Muscle of arm (tissue), 12 donors: ENCODE data around the gene CCDC85B. TPM values are rescaled to one million over a fixed set of nuclear protein-coding genes. Genes with fewer than 3 reads are reported as not detected.
A peak's percentile ranks its signal among the peaks of the same experiment; 100 is the strongest.

Source experiments
- DNase-seq: peaks from one replicate; pipeline ENCODE4 v3.0.0-alpha.2; 2013
- polyA plus RNA-seq, 12 donors: library from polyadenylated mRNA; unstranded; fragments of 120-200 nt; gene quantifications; one replicate each; pipeline ENCODE4 v1.2.1, GENCODE V29; 2013; ENCODE audit not compliant: insufficient read length in 12 of 12

Gene CCDC85B
- polyA plus RNA-seq, 12 donors = 9.0 to 38.8 (median 10.5) TPM; not detected in 1

DNA sequence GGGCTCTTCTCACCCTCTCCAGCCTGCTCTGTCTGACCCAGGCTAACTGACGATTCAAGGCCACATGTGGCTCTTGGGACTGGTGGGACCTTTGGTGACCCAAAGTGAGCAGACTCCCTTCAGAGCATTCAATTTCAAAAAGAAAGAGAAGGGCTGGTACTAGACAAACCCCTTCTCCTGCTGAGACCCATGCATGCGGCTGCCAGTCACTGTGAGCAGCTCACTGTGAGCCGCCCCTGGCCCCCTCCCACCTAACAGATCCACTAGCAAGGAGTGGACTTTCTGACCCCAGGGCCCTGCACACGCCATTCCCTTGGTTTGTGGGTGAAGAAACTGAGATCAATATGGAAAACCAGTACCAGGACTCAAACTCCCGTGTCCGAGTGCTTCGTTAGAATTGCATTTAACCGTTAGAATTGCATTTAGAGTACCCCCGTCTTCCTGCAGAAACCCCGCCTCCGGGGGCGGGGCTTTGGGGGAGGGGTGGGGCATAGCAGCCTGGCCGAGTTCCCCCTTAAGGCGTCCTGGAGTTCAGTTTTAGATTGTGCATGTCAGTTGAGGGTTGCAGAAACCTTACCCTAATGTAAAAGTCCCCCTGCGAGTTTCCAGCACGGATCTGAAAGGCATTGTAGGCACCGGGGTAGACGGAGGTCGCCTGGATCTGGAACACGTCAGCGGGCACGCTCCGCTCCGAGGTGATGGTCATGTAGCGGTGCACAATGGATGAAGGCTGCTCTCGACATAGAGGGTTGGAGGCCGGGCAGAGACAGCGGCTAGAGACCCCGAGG, 23.0 kb upstream of the CCDC85B start:
- no peak for DNase-seq

- DNase-seq = no peak
These were observed 22.3 kb upstream of the CCDC85B start for GRCh38 chr11:65868076-65868667.

DNA sequence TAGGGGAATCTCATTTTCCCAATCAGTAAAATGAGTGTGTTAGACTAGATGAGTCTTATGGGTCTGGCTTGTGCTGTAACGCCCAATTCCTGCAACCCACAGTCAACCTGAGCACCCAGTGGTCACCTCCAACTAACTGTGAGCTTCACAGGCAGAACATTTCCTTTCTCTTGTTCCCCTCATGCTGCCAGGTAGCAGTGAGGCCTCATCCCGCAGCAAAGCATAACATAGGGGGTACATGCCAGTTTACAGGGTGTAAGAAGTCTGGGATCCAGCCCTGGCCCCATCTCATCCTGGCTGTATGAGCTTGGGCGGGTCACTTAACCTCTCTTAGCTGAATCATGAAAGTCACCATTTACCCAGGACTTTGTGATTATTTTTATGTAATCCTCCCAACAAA, 21.6 kb upstream of the CCDC85B start:
- no peak for DNase-seq

DNA sequence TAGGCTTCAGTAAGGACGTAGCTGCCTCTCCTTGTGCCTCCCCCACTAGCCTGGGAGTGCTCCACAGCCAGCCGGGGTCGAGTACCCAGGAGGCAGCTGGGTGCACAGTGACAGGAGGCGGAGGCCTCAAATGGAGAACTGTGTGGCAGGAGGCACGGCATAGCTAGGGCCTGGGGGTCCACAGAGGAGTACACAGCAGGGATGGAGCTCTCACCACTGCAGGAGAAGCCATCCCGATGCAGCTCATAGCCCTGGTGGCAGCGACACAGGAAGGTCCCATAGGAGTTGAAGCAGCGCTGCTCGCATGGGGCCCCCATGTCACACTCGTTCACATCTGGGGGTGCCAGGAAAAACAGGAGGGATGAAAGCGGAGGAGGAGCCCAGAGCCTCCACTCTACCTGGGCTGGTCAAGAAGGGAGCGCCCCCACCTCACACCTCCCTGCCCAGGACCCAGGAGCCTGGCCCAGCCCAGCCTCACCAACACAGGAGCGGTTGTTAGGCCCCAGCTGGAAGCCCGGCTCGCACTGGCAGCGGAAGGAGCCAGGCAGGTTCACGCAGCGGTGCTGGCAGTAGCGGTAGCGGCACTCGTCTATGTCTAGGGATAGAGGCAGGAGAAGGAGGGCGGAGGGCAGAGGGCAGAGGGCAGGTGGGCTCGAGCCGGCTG, 20.7 kb upstream of the CCDC85B start:
- DNase-seq = no peak

DNA sequence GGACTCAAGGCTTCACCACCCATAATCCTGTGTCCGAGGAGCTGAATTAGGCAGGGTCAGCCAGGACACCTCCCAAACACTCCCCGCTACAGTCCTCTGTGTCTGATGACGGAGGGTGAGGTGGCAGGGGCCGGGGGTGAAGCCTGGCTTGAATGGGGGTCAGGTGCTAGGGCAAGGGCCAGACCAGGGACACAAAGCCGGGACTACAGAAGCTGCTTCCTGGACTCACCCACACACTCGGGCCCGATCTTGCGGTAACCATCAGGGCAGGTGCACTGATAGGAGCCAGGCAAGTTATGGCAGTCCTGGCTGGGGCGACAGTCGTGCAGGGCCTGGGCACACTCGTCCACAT, 20.2 kb upstream of the CCDC85B start:
- DNase-seq = no peak

DNA sequence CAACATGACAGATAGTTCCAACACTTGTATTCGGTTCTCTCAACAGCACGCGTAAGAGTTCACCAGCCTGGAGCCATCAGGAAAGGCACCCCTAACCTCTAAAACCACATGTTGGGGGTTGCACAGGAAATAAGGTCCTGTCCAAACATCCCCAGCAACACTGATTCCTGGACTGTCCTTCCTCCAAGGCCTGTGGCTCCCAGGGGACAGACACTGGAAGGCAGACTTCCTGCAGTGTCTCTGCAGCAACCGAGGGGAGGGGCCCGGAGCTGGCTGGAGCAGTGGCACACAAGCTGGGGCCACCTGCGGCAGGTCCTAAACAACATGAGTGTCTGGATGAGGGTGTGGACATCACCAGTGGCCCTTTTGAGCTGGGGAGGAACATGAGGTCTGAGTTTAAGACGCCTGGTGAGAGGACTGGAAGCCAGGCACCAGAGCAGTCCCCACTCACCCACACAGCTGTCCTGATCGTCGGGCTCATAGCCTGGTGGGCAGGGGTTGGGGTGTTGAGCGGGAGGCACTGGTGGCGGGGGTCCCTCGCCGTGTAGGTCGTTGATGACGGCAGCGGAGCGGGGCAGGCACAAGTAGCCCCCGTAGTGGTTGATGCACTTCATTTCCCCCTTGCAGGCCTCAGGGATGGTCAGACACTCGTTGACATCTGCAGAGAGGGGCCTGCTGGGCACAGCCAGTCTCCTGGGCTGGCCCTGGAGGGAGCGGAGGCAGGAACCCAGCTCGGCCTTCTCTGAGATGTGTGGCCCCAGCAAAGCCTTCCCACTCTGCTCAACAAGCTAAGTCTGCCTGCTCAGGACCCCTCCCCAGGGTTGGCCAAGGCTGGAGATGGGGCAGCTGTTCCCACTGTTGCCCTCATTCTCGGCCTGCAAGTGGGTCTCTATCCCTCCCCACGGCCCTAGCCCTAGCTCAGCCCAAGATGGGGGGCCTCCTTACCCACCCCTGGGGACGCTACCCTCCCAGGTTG, 19.5 kb upstream of the CCDC85B start:
- no peak for DNase-seq

DNA sequence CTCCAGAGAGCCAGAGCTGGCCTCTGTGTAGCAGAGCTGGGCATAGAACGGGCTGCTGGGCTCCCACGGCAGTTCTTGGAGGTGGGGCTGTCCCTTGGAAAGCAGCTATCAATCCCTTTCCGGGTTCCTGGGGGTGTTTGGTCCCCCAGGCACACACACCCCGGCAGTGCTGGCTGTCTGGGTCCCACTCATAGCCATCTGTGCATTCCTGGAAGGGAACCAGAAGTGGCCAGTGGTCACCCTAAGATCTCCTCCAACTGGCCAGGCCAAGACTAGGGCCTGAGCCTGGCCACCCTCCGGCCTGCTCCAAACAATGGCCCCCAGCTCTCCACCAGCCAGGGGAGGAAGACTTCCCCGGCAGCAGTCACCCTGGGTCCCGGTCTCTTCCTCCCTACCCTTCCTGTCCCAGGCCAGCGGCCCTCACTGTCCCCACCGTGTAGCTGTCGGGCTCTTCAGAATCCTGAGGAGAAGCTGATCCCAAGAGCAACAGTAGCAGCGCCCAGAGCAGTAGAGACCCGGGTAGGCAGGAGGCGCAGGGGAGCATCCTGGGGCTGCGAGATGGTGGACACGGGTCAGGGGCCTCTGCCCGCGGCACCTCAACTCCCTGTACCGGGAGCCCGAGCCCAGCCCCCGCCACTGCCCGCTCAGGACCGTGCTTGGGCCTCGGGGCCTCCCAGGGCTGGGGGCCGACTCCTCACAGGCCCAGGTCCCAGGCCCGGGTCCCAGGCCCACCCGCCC, 18.5 kb upstream of the CCDC85B start:
- DNase-seq = no peak

DNA sequence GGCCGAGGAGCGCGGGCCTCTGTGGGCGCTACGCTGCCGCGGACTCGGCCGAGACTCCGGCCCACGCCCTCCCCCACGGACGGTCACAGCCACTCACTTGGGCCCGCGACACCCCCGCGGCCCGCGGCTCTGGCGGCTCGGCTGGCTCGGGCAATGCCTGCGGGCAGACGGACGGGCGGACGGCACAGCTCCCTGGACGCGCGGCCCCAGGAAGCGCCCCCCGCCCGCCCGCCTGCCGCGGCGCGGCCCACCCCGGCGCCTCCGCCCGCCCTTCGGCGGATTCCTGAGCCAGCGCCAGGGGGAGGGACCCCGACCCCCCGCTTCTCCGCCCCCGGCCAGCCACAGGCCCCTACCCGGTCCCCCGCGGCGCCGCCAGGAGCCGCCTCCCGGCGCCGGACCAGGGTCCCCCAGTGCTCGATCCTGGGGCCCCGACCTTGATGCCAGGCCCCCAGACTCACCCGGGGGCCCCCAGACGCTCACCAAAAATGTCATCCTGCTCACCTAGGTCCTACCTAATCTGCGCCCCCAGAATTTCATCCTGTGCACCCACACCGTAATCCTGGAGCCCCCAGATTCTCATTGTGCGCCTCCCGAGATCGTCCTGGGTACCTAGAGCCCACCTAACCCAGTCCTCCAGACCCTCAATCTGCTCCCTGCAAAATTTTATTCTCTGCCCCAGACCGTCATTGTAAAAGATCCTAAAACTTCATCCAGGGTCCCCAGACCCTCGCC, 17.7 kb upstream of the CCDC85B start, which contains the start of gene EFEMP2:
Gene EFEMP2 (minus strand): TSS at position 215 of the 732 bp plus-strand sequence. CDS start 446 bp downstream, outside the sequence.
- no peak for DNase-seq

DNA sequence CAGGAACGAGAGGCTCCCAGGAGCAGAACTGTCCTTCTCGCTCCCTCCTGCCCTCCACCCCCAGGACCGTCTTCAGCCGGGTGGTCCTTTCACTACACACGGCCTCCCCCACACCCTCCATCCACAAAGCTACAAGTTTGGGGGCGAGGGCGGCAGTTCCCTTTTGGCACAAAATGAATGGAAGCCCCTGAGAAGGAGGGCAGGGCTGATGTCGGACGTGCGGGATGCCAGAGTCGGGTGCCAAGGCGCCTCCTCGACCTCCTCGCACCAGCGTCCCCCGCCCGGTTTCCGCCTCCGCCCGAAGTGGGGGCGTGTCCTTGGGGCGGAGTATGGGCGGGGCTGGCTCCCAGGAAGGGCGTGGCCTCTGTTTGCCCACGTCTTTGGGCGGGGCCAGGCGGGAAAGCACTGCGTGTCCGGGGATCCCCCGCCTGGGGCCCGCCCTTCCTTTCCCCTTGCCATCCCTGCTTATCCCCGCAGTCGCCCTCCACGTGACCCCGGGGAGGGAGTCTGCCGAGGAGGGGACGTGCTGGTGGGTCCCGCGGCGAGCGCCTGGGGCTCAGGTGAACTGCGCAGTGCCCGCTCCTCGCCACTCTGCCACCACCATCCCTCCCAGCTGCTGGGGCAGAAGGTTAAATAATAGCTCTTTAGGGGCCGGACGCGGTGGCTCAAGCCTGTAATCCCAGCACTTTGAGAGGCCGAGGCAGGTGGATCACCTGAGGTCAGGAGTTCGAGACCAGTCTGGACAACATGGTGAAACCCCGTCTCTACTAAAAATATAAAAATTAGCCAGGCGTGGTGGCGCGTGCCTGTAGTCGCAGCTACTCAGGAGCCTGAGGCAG, 16.9 kb upstream of the CCDC85B start:
- DNase-seq = peak; percentile 93

DNA sequence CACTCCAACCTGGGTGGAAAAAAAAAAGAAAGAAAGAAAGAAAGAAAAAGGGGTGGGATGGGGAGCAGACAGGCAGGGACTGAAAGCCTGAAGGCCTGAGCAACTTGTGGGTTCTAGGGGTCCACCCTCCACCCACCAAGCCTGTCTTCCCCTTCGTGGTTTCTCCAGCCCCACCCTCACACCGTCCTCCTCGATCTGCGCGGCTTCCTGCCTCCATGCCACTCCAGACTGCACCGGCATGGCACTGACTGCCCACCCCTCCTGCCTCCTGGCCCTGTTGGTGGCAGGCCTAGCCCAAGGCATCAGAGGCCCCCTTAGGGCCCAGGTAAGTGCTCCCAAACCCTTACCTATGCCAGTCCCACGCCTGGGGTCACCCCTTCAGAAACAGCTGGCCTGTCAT, 10.9 kb upstream of the CCDC85B start, which contains the start of gene CTSW:
Gene CTSW (plus strand): TSS at position 221 of the 400 bp plus-strand sequence. CDS start 18 bp downstream, at position 239.
- DNase-seq = no peak

- no peak for DNase-seq
These were observed 10.4 kb upstream of the CCDC85B start for GRCh38 chr11:65880027-65880426.

- DNase-seq = no peak
These were observed 9.5 kb upstream of the CCDC85B start for GRCh38 chr11:65880844-65881421.

DNA sequence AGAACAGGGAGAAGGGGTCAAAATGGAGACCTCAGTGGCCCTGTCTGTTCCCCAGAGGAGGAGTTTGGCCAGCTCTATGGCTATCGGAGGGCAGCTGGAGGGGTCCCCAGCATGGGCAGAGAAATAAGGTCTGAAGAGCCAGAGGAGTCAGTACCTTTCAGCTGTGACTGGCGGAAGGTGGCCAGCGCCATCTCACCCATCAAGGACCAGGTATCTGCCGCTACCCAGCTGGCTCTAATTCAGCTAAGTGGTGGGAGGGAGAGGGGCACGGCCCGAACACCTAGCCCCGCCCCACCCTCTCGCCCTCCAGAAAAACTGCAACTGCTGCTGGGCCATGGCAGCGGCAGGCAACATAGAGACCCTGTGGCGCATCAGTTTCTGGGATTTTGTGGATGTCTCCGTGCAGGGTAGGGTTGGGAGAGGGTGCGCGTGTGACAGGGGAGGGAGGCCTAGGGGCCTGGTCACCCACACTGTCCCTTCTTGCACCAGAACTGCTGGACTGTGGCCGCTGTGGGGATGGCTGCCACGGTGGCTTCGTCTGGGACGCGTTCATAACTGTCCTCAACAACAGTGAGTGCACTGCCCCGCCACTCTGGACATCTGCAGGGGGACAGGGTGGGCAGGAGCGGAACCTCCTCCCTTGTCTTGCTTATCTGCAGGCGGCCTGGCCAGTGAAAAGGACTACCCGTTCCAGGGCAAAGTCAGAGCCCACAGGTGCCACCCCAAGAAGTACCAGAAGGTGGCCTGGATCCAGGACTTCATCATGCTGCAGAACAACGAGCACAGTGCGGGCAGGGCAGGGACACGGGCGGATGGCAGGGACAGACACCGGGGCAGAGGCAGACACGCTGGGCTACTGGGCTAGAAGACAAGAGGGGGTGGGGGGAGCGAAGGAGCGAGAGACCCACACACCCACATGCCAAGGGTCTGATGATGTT, 8.1 kb upstream of the CCDC85B start:
- no peak for DNase-seq

DNA sequence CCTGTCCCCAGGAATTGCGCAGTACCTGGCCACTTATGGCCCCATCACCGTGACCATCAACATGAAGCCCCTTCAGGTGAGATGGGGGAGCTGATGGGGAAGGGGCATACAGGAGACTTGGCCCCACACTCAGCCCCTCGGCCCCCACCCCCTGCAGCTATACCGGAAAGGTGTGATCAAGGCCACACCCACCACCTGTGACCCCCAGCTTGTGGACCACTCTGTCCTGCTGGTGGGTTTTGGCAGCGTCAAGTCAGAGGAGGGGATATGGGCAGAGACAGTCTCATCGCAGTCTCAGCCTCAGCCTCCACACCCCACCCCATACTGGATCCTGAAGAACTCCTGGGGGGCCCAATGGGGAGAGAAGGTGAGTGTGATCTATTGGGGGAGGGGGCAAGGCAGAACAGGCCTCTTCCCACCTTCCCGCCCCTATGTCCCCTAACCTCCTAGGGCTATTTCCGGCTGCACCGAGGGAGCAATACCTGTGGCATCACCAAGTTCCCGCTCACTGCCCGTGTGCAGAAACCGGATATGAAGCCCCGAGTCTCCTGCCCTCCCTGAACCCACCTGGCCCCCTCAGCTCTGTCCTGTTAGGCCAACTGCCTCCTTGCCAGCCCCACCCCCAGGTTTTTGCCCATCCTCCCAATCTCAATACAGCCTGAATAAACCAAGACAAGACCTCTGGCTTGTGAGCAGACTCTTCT, 7.3 kb upstream of the CCDC85B start:
- no peak for DNase-seq

GRCh38 chr11:65883786-65884715, 6.4 kb upstream of the CCDC85B start:
- no peak for DNase-seq

DNA sequence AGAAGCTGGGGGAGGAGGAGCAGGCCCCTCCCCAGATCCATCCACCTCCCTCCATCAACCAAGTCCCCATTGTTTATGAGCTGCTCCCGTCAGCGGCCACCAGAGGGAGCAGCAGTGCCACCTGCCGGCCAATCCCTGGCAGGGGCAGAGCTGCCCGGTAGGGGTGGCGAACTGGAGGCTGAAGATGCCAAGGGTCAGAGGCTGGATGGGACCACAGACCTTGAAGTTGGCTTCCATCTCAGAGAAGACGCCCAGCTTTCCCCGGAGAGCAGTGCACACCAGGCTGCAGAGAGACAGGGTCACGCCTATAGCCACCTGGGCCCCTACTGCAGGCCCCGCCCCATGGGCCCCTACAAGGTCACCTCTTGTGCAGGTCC, 5.8 kb upstream of the CCDC85B start:
- DNase-seq = no peak
